Activated CD4-positive, alpha-beta T cell treated with anti-CD3 and anti-CD28 coated beads for 4 hours (primary cell): ENCODE data around the gene VAMP5.
A peak's percentile ranks its signal among the peaks of the same experiment; 100 is the strongest.
"Not testable (repeated sequence)": the region's sequence is repeated elsewhere in the genome, so short reads cannot be mapped to it uniquely, and the experiment has no call there.

Experiments
- DNase-seq, 2 donors: peaks; one replicate each; pipeline ENCODE4 v3.0.0-alpha.2; 2020

The VAMP5 gene

GRCh38 chr2:85601771-85602475 lies 17.7 kb downstream of the VAMP5 start:
- DNase-seq = no peak

GRCh38 chr2:85602476-85603234 lies 18.4 kb downstream of the VAMP5 start, which contains the start of gene TMEM150A:
TSS of gene TMEM150A (minus strand) at chr2:85602698. CDS start at chr2:85601948, 750 bp downstream.
- DNase-seq = peak; percentile 83 to 84

DNA sequence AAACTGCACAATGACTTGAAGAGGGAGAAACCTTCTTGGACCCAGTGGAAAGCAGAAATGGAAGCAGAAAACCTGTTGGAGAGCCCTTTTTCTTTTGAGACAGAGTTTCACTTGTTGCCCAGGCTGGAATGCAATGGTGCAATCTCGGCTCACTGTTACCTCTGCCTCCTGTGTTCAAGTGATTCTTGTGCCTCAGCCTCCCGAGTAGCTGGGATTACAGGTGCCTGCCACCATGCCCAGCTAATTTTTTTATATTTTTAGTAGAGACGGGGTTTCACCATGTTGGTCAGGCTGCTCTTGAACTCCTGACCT lies 19.9 kb downstream of the VAMP5 start:
- not testable (repeated sequence) for DNase-seq

GRCh38 chr2:85604568-85605339 lies 20.5 kb downstream of the VAMP5 start:
- DNase-seq = no peak

DNA sequence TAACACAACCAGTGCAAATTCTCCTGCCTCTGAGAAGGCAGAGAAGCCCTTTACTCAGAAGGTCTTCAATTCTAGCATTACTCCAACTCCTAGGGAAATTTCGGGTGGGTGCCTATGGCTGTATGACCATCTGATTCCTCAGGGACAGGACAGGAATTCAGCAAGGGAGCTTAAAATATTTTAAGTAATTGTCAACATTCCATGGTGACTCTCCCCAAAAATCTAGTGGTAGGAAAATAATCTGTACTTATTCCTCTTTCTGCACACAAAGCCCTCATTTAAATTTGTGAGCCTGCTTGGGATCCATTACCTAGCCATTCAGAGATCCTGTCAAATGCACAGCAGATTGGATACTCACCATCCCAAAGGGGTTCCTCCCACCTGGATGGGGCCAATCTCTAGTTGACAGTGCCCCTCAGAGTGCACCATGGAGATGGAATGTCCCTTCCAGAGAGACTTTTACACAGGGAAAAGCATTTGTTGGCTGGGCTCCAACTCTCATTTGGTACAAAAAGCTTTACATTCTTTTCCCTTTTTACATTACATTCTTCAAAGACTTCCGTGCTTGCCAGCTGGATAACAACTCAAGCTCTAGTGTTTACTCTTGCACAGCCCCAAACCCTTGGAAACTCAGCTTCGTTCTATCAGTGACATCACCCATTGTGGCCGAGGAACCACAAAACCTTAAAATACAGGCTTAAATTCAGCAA lies 21.3 kb downstream of the VAMP5 start:
- DNase-seq = no peak

- DNase-seq = no peak
Measured at GRCh38 chr2:85606116-85606455, 21.9 kb downstream of the VAMP5 start.

- DNase-seq = no peak
Measured at GRCh38 chr2:85607268-85608215, 23.3 kb downstream of the VAMP5 start.

DNA sequence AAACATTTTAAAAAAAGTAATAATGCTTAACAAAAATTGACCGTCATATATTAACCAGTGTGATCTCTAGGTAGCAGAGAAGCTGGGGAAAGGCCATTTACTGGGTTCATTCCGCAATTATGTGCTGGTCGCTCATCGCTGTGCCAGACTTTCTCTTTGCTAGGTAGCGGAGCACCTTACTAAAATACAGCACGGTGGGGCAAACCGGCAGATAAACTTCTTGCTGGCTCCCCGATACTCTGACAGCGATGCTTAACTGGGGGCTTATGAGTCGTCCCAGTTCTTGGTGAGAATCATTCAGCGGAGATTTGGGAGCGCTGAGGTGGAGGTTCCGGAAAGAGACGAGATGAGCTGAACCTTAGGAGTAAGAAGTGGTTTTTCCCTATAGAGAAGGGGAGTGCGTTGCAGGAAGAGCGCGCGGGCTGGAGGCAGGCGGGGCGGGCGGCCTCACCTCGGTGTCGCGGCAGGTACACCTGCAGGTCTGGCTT lies 27.0 kb downstream of the VAMP5 start:
- no peak for DNase-seq

- DNase-seq = peak; percentile 73 to 79
Measured at GRCh38 chr2:85611705-85612587, 27.7 kb downstream of the VAMP5 start, which contains the start of gene C2orf68. TSS of gene C2orf68 (minus strand) at chr2:85612066. CDS start at chr2:85611984, 82 bp downstream.

DNA sequence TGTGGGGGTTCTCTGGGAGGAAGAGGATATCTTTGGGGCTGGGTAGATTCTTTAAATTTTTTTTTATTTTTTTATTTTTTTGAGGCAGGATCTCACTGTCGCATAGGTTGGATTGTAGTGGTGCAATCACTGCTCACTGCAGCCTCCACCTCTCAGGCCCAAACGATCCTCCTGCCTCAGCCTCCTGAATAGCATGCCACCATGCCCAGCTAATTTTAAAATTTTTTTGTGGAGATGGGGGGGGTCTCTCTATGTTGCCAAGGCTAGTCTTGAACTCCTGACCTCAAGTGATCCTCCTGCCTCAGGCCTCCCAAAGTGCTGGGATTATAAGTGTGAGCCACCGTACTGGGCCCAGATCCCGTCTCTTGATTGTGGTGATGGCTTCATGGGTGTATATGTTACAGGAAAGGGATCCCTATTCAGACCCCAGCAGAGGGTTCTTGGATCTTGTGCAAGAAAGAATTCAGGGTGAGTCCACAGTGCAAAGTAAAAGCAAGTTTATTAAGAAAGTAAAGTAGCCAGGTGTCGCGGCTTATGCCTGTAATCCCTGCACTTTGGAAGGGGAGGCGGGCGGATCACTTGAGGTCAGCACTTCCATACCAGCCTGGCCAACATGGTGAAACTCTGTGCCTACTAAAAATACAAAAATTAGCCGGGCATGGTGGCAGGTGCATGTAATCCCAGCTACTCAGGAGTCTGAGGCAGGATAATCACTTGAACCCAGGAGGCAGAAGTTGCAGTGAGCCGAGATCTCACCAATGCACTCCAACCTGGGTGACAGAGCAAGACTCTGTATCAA lies 29.7 kb downstream of the VAMP5 start:
- no peak for DNase-seq

DNA sequence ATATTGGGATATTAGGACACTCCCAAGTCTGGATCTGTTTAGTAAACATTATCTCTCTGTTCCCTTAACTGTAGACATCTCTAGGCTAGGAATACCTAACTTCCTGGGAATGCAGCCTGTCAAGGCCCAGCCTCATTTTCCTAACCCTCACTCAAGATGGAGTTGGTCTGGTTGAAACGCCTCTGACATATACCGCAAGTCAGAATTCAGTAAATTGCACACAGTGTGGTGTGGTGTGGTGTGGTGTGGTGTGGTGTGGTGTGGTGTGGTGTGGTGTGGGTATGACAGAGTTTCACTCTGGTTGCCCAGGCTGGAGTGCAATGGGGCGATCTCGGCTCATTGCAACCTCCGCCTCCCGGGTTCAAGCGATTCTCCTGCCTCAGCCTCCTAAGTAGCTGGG lies 30.5 kb downstream of the VAMP5 start:
- DNase-seq = not testable (repeated sequence)

DNA sequence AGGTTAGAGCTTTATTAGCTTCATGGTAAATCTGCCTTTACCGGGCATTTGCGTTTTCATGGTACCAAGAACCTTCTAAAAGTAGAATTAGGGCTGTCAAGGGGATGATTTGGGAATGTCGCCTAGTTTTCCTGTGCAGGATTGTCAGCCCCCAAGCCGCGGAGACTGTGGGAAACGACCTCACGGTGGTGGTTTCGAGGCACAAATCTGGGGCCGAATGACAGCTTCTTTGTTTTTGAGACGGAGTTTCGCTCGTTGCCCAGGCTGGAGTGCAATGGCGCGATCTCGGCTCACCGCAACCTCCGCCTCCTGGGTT lies 31.1 kb downstream of the VAMP5 start:
- no peak for DNase-seq

GRCh38 chr2:85617723-85618122 lies 33.5 kb downstream of the VAMP5 start:
- DNase-seq = not testable (repeated sequence)

GRCh38 chr2:85619617-85620016 lies 35.4 kb downstream of the VAMP5 start:
- DNase-seq = no peak

DNA sequence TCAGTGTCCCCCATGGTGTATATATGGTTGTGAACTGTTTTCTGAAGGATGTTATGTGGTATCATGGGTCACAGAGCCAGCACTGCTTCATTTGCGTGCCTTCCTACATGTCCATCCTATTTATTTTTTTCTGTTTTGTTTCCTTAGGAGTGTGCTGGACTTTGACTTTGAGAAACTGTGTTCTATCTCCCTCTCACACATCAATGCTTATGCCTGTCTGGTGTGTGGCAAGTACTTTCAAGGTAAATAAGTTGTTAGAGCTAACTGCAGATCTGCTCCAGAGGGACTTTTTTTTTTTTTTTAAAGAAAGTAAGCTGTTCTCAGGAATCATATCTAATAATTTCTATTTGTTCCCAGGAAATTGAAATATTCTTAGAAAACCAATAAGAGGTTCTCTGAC lies 37.1 kb downstream of the VAMP5 start:
- DNase-seq = no peak

- no peak for DNase-seq
Measured at GRCh38 chr2:85623991-85624390, 39.8 kb downstream of the VAMP5 start.

GRCh38 chr2:85628658-85629057 lies 44.4 kb downstream of the VAMP5 start:
- no peak for DNase-seq

DNA sequence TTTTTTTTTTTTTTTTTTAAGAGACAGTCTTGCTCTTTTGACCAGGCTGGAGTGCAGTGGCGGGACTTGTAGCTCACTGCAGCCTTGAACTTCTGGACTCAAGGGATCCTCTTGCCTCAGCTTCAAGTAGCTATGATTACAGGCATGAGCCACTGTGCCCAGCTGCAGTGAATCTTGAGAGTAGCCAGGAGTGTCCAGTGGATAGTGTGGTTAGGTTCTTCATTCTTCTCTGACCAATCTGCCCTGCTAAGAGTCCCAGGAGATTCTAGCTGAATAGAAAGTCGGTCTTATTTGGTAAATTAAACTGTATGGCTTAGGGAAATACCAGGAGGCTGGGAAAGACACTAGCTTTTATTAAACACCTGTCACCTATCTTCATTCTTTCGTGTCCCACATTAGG lies 47.1 kb downstream of the VAMP5 start:
- no peak for DNase-seq

DNA sequence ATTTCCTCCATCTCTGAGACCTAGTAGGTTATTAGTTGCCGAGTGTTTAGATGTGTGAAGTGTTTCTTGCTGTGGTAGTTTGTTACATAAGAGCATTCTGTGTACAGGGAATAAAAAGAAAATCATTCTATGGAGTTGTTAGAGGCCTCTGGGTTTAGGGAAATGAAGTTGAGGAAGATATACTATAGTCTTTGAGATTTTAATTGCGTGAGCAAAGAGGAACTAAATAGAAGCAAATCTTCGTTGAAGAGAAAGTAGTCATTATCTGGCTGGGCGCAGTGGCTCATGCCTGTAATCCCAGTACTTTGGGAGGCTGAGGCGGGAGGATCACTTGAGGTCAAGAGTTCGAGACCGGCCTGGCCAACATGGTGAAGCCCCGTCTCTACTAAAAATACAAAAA lies 50.8 kb downstream of the VAMP5 start:
- DNase-seq = no peak

DNA sequence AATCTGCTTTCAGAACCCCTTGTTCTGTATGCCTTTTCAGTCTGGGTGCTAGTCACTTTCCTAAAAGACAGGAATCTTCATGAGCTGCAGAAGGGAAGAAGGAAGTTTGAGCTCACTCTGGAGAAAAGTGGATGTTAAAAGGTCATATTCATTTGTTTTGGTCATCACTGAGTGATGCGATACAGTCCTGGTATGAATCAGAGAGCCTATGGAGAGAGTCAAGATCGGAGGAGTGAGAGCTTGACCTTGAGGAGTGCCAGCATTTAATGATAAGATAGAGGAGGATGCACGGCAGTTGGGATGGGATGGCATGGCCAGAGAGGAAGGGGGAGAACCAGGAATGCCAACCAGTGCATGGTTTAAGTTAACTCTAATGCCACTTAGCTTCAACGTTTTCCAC lies 51.4 kb downstream of the VAMP5 start:
- DNase-seq = no peak
